Progenitor cell of endocrine pancreas (in vitro differentiated cells): ENCODE data around the gene PRRC2A. TPM values are rescaled to one million over a fixed set of nuclear protein-coding genes. Genes with fewer than 3 reads are reported as not detected.
A peak's percentile ranks its signal among the peaks of the same experiment; 100 is the strongest.

Experiments
- DNase-seq: peaks from one replicate; pipeline ENCODE4 v3.0.0; 2021; ENCODE audit warnings: low spot score; ENCODE audit not compliant: unreplicated experiment
- H3K27ac Mint-ChIP-seq: 2 replicates; pipeline ENCODE4 v1.8.0; 2021; ENCODE audit warnings: mild to moderate bottlenecking, moderate library complexity, mixed read lengths
- H3K27me3 Mint-ChIP-seq: 2 replicates; pipeline ENCODE4 v1.8.0; 2021; ENCODE audit warnings: mixed read lengths
- H3K36me3 Mint-ChIP-seq: 2 replicates; pipeline ENCODE4 v1.8.0; 2022; ENCODE audit warnings: mixed read lengths; ENCODE audit not compliant: insufficient read depth
- H3K4me1 Mint-ChIP-seq: 2 replicates; pipeline ENCODE4 v1.8.0; 2021; ENCODE audit warnings: low read depth, mixed read lengths
- H3K4me3 Mint-ChIP-seq: 2 replicates; pipeline ENCODE4 v1.8.0; 2021; ENCODE audit warnings: low read depth, mild to moderate bottlenecking, moderate library complexity, mixed read lengths
- H3K9me3 Mint-ChIP-seq: 2 replicates; pipeline ENCODE4 v1.8.0; 2021; ENCODE audit warnings: low read depth, mixed read lengths
- total RNA-seq: library from RNA; stranded (reverse); gene quantifications from 2 replicates; pipeline ENCODE4 v1.2.1, GENCODE V29; 2021
- TF ChIP-seq, protein P1 (sequence below): fragments of 200-600 bp; sonication (generic); IDR thresholded peaks from one replicate; pipeline ENCODE4 v1.5.0; 2021; ENCODE audit warnings: antibody characterized with exemption, mild to moderate bottlenecking; ENCODE audit not compliant: unreplicated experiment

Gene PRRC2A
- total RNA-seq, 1 donor from 2014 or later = 272 TPM

DNA sequence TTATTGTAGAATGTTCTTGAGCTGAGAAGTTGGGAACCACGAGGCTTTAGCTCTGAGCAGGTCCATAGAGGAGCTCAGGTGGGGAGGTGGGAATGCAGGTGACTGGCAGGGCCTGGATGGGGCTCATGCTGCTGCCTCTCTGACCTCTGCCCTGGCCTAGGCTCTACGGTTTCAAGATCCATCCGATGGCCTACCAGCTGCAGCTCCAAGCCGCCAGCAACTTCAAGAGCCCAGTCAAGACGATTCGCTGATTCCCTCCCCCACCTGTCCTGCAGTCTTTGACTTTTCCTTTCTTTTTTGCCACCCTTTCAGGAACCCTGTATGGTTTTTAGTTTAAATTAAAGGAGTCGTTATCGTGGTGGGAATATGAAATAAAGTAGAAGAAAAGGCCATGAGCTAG is 49.2 kb downstream of the PRRC2A start, which contains the start of gene LY6G5B:
TSS of gene LY6G5B (plus strand) at position 301 of the 400 bp plus-strand sequence. CDS start 975 bp downstream, outside the sequence.
- DNase-seq = no peak
- Mint-ChIP-seq H3K27me3 (no peaks in the 10 kb centered on the region), H3K4me1 (peaks cover 11% of the 10 kb centered on the region), H3K36me3 (peaks cover 17% of the 10 kb centered on the region), H3K27ac (no peak within 1 kb of the TSS), H3K9me3 (no peaks in the 10 kb centered on the region), H3K4me3 (no peak within 1 kb of the TSS)
- TF ChIP-seq, protein P1, sequence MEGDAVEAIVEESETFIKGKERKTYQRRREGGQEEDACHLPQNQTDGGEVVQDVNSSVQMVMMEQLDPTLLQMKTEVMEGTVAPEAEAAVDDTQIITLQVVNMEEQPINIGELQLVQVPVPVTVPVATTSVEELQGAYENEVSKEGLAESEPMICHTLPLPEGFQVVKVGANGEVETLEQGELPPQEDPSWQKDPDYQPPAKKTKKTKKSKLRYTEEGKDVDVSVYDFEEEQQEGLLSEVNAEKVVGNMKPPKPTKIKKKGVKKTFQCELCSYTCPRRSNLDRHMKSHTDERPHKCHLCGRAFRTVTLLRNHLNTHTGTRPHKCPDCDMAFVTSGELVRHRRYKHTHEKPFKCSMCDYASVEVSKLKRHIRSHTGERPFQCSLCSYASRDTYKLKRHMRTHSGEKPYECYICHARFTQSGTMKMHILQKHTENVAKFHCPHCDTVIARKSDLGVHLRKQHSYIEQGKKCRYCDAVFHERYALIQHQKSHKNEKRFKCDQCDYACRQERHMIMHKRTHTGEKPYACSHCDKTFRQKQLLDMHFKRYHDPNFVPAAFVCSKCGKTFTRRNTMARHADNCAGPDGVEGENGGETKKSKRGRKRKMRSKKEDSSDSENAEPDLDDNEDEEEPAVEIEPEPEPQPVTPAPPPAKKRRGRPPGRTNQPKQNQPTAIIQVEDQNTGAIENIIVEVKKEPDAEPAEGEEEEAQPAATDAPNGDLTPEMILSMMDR = no peak

DNA sequence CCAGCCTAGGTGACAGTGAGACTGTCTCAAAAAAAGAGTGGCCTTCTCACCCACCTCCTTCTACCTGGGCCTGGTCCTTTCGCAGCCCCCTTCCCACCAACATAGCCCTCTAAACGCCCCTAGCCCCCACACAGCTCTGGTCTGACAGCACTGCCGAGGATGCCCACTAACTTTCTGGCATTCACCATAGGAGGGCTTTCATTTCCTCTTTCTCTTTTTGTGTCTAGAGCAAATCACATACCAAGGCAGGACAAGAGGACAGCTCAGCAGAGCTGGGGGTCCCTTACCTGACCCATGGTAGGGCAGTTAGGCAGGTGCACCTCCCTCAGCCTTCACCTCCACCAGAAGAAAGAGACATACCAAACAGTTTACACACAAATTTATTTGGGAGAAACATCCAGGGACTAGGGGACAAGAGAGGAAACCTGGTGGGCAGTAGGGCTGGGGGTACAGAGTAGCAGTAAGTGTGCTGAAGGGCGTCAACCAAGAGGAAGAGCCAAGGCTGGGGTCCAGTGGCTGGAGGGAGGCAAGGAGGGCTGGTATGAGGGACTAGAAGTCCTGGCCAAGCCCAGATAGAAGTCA is 55.9 kb downstream of the PRRC2A start:
- no peaks in the 10 kb centered on the region for H3K27me3 Mint-ChIP-seq
- peaks cover 6% of the 10 kb centered on the region for H3K36me3 Mint-ChIP-seq
- H3K27ac Mint-ChIP-seq = no peak overlapping the region
- no peak overlapping the region for H3K4me3 Mint-ChIP-seq
- H3K9me3 Mint-ChIP-seq = no peaks in the 10 kb centered on the region
- TF ChIP-seq, protein P1 = no peak
- H3K4me1 Mint-ChIP-seq = peaks cover 5% of the 10 kb centered on the region
- DNase-seq = no peak

DNA sequence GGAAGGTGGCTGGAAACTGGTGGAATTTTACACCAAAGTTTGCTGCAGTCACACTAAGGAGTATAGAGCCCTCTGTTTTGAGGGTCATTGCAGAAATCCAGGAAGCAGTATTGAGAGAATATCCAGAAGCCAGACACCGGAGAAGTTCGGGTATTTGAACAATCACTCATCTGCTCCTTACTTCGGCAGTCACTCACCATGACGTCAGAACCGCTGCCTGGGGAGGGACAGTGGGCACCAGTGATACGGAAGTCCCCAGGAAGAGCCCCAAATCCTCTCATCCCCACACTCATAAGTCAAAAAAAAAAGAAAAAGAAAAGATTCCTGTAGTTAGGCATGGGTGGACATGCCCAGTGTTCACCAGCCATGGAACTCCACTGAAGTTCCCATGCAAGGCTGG is 56.4 kb downstream of the PRRC2A start:
- Mint-ChIP-seq H3K27ac (no peak overlapping the region), H3K36me3 (peaks cover 6% of the 10 kb centered on the region)
- no peak for DNase-seq

DNA sequence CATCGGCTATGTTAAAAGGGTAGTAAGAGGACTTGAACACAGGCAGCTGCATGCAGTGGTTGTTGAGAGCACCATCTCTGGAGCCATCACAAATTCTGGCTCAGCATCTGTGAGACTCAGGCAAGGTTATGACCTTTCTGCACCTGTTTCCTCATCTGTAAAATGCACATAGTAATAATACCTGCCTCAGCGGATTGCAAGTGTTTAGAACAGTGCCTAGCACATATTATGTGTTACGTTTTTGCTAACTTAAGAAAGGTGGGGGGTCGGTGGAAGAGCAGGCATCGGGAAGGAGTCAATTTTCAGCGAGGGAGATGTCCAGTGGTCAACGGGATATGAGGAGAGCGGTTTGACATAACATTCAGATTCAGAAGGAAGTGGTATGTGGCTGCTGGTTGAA is 57.4 kb downstream of the PRRC2A start:
- Mint-ChIP-seq H3K36me3 (peaks cover 2% of the 10 kb centered on the region), H3K9me3 (no peaks in the 10 kb centered on the region), H3K4me3 (no peak overlapping the region), H3K27ac (no peak overlapping the region), H3K27me3 (no peaks in the 10 kb centered on the region), H3K4me1 (peaks cover 9% of the 10 kb centered on the region)
- no peak for DNase-seq
- TF ChIP-seq, protein P1 = no peak

More for the DNA sequence above, 56.4 kb downstream of the PRRC2A start:
- H3K9me3 Mint-ChIP-seq = no peaks in the 10 kb centered on the region
- TF ChIP-seq, protein P1 = no peak
- no peaks in the 10 kb centered on the region for H3K27me3 Mint-ChIP-seq
- H3K4me3 Mint-ChIP-seq = no peak overlapping the region
- peaks cover 8% of the 10 kb centered on the region for H3K4me1 Mint-ChIP-seq

DNA sequence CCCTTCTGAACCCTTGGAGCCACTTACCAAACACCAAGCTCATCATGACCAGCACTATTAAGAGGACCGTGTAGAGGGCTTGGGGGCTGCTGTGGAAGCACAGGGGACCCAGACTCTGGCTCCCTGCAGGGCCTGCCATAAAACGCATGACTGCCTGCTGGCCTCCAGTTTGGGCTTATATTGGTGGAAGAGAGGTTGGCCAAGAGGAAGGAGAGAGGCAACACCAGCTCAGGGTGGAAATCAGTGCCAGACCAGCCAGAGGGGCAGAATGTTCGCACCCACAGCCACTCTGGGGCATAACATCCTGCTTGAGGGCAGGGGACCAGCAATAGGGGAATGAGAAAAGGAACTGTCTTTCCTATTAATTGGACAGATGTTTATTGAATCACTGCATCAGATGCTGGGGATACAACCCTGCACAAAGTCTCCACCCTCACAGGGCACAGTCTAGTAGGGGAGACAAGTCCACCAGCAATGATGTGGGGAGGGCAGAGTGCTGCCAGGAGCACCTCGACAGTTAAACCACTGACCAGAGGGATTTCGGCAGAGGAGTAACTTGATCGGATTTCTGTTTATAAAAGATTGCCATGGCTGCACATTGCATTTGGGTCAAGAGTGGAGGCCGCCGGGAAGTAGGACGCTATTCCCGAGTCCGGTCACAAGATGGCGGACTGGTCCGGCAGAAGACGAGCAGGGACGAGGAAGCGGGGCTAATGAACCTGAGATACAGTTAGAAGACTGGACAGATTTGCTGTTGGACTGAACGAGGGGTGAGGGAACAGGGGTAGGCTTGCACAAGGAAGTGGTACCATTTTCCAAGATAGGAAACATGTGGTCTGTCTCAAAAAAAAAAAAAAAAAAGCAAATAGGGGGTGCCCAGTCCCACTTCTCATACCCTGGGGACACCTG is 60.0 kb downstream of the PRRC2A start, which contains the start of gene LY6G5C:
TSS of gene LY6G5C (minus strand) at position 842 of the 909 bp plus-strand sequence. CDS start at position 148, 694 bp downstream.
- Mint-ChIP-seq H3K27ac (peak within 1 kb of the TSS; percentile 85), H3K36me3 (peaks cover 2% of the 10 kb centered on the region), H3K4me1 (peaks cover 15% of the 10 kb centered on the region), H3K9me3 (no peaks in the 10 kb centered on the region), H3K4me3 (peak within 1 kb of the TSS; percentile 83), H3K27me3 (no peaks in the 10 kb centered on the region)
- DNase-seq = peak; percentile 51
- TF ChIP-seq, protein P1 = peak; percentile 72
